Measurements from ENCODE around the gene PCSK2.

DNA sequence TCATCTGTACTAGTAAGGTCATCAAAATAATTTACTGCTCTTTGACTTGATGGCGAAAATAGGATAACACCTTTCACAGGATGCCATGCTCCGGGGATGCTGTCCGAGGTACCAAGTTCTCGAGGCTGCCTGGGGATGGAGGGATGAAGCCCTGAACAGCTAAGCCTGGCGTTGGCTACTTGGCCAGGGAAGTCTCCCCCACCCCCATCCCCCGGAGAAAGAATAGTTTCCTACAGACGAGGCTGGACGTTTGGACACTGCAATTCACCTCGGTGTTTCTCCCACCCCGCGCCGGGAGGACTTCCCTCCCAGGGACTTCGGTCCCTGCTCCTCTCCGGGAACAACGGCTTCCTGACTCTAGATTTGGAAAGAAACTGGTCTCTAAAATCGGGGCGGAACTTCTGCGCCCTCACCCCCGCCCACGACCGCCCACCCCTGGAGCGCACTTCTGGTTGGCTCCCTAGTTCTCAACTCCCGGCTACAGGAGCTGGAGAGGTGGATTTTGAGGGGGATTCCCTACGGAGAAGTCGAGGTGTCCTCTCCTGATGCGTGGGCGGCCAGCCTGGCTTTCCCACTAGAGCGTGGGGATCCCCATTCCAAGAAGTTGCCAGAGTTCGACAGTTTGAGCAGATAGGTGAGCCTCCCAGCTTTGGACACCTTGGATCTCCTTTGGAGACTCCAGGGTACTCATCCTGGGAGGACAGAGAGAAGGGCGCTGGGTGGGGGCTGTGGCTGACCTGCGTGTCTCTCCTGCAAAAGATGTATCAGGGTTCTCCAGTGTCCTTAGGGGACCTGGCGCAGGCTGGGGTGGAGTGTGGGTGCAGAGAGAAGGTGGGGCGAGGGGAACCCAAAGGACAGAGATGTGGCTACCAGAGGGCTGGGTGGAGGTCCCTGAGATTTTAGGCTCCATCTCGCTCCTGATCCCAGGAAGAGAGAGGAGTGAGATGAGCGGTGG is 1.1 kb downstream of the PCSK2 start:
- TF ChIP-seq, protein P1, sequence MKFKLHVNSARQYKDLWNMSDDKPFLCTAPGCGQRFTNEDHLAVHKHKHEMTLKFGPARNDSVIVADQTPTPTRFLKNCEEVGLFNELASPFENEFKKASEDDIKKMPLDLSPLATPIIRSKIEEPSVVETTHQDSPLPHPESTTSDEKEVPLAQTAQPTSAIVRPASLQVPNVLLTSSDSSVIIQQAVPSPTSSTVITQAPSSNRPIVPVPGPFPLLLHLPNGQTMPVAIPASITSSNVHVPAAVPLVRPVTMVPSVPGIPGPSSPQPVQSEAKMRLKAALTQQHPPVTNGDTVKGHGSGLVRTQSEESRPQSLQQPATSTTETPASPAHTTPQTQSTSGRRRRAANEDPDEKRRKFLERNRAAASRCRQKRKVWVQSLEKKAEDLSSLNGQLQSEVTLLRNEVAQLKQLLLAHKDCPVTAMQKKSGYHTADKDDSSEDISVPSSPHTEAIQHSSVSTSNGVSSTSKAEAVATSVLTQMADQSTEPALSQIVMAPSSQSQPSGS (IDR thresholded peaks at IDR 0.05; ENCODE audit: low read length) = no peak
- TF ChIP-seq, protein P2, sequence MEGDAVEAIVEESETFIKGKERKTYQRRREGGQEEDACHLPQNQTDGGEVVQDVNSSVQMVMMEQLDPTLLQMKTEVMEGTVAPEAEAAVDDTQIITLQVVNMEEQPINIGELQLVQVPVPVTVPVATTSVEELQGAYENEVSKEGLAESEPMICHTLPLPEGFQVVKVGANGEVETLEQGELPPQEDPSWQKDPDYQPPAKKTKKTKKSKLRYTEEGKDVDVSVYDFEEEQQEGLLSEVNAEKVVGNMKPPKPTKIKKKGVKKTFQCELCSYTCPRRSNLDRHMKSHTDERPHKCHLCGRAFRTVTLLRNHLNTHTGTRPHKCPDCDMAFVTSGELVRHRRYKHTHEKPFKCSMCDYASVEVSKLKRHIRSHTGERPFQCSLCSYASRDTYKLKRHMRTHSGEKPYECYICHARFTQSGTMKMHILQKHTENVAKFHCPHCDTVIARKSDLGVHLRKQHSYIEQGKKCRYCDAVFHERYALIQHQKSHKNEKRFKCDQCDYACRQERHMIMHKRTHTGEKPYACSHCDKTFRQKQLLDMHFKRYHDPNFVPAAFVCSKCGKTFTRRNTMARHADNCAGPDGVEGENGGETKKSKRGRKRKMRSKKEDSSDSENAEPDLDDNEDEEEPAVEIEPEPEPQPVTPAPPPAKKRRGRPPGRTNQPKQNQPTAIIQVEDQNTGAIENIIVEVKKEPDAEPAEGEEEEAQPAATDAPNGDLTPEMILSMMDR (IDR thresholded peaks at IDR 0.05; ENCODE audit: control extremely low read depth in 1 of 3, insufficient read depth in 1 of 3, low read depth in 1 of 3, low read length in 3 of 3) = no peak
- TF ChIP-seq TCF12 (IDR thresholded peaks at IDR 0.05; ENCODE audit: low read depth, low read length) (no peak), KDM1A (IDR thresholded peaks at IDR 0.05; ENCODE audit: borderline replicate concordance, low read length) (no peak), TEAD4 (IDR thresholded peaks at IDR 0.05; ENCODE audit: low read depth, low read length) (0 out of 2 replicates have a peak, but pooled peaks have one; percentile 15), SUZ12 (IDR thresholded peaks at IDR 0.05; ENCODE audit: low read length) (no peak; the same call in 1 of the 2 replicates), NANOG (IDR thresholded peaks at IDR 0.05; ENCODE audit: insufficient read depth, low read depth, low read length, poor library complexity, severe bottlenecking) (no peak), POLR2A (IDR thresholded peaks at IDR 0.05; ENCODE audit: control extremely low read depth in 1 of 2, low read depth in 2 of 2, low read length in 2 of 2) (no peak), EP300 (IDR thresholded peaks at IDR 0.05; ENCODE audit: borderline replicate concordance in 1 of 2, low read depth in 2 of 2, low read length in 2 of 2) (no peak), CHD2 (IDR thresholded peaks at IDR 0.05; ENCODE audit: low read length) (no peak), CHD1 (IDR thresholded peaks at IDR 0.05; ENCODE audit: low read depth, low read length) (no peak)
- TF ChIP-seq, protein P3, sequence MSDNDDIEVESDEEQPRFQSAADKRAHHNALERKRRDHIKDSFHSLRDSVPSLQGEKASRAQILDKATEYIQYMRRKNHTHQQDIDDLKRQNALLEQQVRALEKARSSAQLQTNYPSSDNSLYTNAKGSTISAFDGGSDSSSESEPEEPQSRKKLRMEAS (IDR thresholded peaks at IDR 0.05) = peak; percentile 94

All from H1 (cell line).